Measurements from ENCODE around the gene PLCD1. TPM values are rescaled to one million over a fixed set of nuclear protein-coding genes. Genes with fewer than 3 reads are reported as not detected.

The PLCD1 gene
- total and polyA plus RNA-seq, 2 of the 8 experiments (the other 6 are each of a cell fraction or from before 2014, with no cell fraction given) = 15.3 to 19.2 TPM

- TF ChIP-seq CTCF (IDR thresholded peaks at IDR 0.05; ENCODE audit: control extremely low read depth in 1 of 3, insufficient read depth in 1 of 3, low read depth in 1 of 3, low read length in 3 of 3) (no peak), KDM4A (IDR thresholded peaks at IDR 0.05; ENCODE audit: low read depth, low read length, severe bottlenecking) (no peak)
Observed at GRCh38 chr3:38046027-38046426, 16.6 kb upstream of the PLCD1 start (continued).
